DMS 273 treated with DMSO at 0.1 percent for 48 hours (cell line): ENCODE results near the gene SOCS6.
"Not testable (repeated sequence)": the region's sequence is repeated elsewhere in the genome, so short reads cannot be mapped to it uniquely, and the experiment has no call there.

Experiments used
- DNase-seq: peaks from one replicate; lab custom pipeline; 2025; lab: John Stamatoyannopoulos, UW

The SOCS6 gene

GRCh38 chr18:70288851-70289328 is at the start of gene SOCS6:
SOCS6 (plus strand) TSS chr18:70289045; CDS start chr18:70324669, 35,624 bp downstream.
- DNase-seq = no peak

- DNase-seq = no peak
Measured at GRCh38 chr18:70243131-70243929, 45.5 kb upstream of the SOCS6 start.

GRCh38 chr18:70246061-70246466 is 42.8 kb upstream of the SOCS6 start:
- peak; percentile 40 for DNase-seq

GRCh38 chr18:70249118-70249517 is 39.7 kb upstream of the SOCS6 start:
- no peak for DNase-seq

GRCh38 chr18:70249861-70250260 is 39.0 kb upstream of the SOCS6 start:
- DNase-seq = not testable (repeated sequence)

- no peak for DNase-seq
Measured at GRCh38 chr18:70250781-70251180, 38.1 kb upstream of the SOCS6 start.

GRCh38 chr18:70256184-70256583 is 32.7 kb upstream of the SOCS6 start:
- DNase-seq = no peak

- DNase-seq = no peak
Measured at GRCh38 chr18:70256994-70257393, 31.9 kb upstream of the SOCS6 start.

- DNase-seq = no peak
Measured at GRCh38 chr18:70258243-70258642, 30.6 kb upstream of the SOCS6 start.

GRCh38 chr18:70260683-70261082 is 28.2 kb upstream of the SOCS6 start:
- DNase-seq = no peak

- DNase-seq = no peak
Measured at GRCh38 chr18:70261141-70261788, 27.6 kb upstream of the SOCS6 start.

GRCh38 chr18:70263336-70263735 is 25.5 kb upstream of the SOCS6 start:
- no peak for DNase-seq

- DNase-seq = no peak
Measured at GRCh38 chr18:70271742-70272141, 17.1 kb upstream of the SOCS6 start.

- no peak for DNase-seq
Measured at GRCh38 chr18:70273021-70273420, 15.8 kb upstream of the SOCS6 start.

- no peak for DNase-seq
Measured at GRCh38 chr18:70276416-70277191, 12.2 kb upstream of the SOCS6 start.

- no peak for DNase-seq
Measured at GRCh38 chr18:70279470-70279869, 9.4 kb upstream of the SOCS6 start.

- no peak for DNase-seq
Measured at GRCh38 chr18:70280007-70280925, 8.6 kb upstream of the SOCS6 start.

GRCh38 chr18:70284976-70285620 is 3.7 kb upstream of the SOCS6 start:
- no peak for DNase-seq

GRCh38 chr18:70287731-70288130 is 1.1 kb upstream of the SOCS6 start:
- DNase-seq = no peak

- DNase-seq = no peak
Measured at GRCh38 chr18:70288171-70288850, 534 bp upstream of the SOCS6 start.
